GM12891 (cell line): ENCODE results near the gene GNPTAB.

Source experiments
- PAX5 ChIP-seq: IDR thresholded peaks from 2 replicates; pipeline ENCODE4 v1.6.1; 2011; ENCODE audit warnings: low read length, moderate library complexity, mild to moderate bottlenecking; ENCODE audit not compliant: insufficient read depth, severe bottlenecking
- POLR2A ChIP-seq: IDR thresholded peaks from 2 replicates; pipeline ENCODE4 v1.6.1; 2011; ENCODE audit warnings: low read depth, low read length, control low read depth
- POLR2AphosphoS5 ChIP-seq: IDR thresholded peaks from 2 replicates; pipeline ENCODE4 v1.6.1; 2011; ENCODE audit warnings: low read depth, low read length, control low read depth
- SPI1 ChIP-seq: IDR thresholded peaks from 2 replicates; pipeline ENCODE4 v1.6.1; 2011; ENCODE audit warnings: low read depth, low read length, control low read depth
- TAF1 ChIP-seq: IDR thresholded peaks from 2 replicates; pipeline ENCODE4 v1.6.1; 2011; ENCODE audit warnings: low read depth, low read length, control low read depth

- TF ChIP-seq POLR2AphosphoS5 (no peak), POLR2A (no peak), TAF1 (no peak), PAX5 (no peak), SPI1 (no peak)
These were observed 21.6 kb downstream of the GNPTAB start for GRCh38 chr12:101809208-101809607.
